ENCODE measurements around the gene AFG1L.
"Not testable (repeated sequence)": the region's sequence is repeated elsewhere in the genome, so short reads cannot be mapped to it uniquely, and the experiment has no call there.

The AFG1L gene

GRCh38 chr6:108416047-108416833 lies 121.4 kb downstream of the AFG1L start:
- not testable (repeated sequence) for DNase-seq (ENCODE audit: low read depth, low spot score)

- no peak for DNase-seq (ENCODE audit: low read depth, low spot score)
Observed at GRCh38 chr6:108417027-108417426, 122.2 kb downstream of the AFG1L start.

GRCh38 chr6:108419474-108419873 lies 124.6 kb downstream of the AFG1L start:
- no peak for DNase-seq (ENCODE audit: low read depth, low spot score)

- no peak for DNase-seq (ENCODE audit: low read depth, low spot score)
Observed at GRCh38 chr6:108419934-108420609, 125.2 kb downstream of the AFG1L start.

- no peak for DNase-seq (ENCODE audit: low read depth, low spot score)
Observed at GRCh38 chr6:108421366-108421765, 126.5 kb downstream of the AFG1L start.

- no peak for DNase-seq (ENCODE audit: low read depth, low spot score)
Observed at GRCh38 chr6:108423982-108424705, 129.3 kb downstream of the AFG1L start.

- no peak for DNase-seq (ENCODE audit: low read depth, low spot score)
Observed at GRCh38 chr6:108425428-108425827, 130.6 kb downstream of the AFG1L start.

- DNase-seq (ENCODE audit: low read depth, low spot score): no peak
Observed at GRCh38 chr6:108432143-108432542, 137.3 kb downstream of the AFG1L start.

- no peak for DNase-seq (ENCODE audit: low read depth, low spot score)
Observed at GRCh38 chr6:108432792-108433191, 137.9 kb downstream of the AFG1L start.

GRCh38 chr6:108434222-108434621 lies 139.4 kb downstream of the AFG1L start:
- DNase-seq (ENCODE audit: low read depth, low spot score): no peak

- DNase-seq (ENCODE audit: low read depth, low spot score): no peak
Observed at GRCh38 chr6:108435391-108435790, 140.5 kb downstream of the AFG1L start.

- no peak for DNase-seq (ENCODE audit: low read depth, low spot score)
Observed at GRCh38 chr6:108436771-108437170, 141.9 kb downstream of the AFG1L start.

- no peak for DNase-seq (ENCODE audit: low read depth, low spot score)
Observed at GRCh38 chr6:108437821-108438220, 143.0 kb downstream of the AFG1L start.

GRCh38 chr6:108438918-108439317 lies 144.1 kb downstream of the AFG1L start:
- no peak for DNase-seq (ENCODE audit: low read depth, low spot score)

- DNase-seq (ENCODE audit: low read depth, low spot score): no peak
Observed at GRCh38 chr6:108441141-108441540, 146.3 kb downstream of the AFG1L start.

- DNase-seq (ENCODE audit: low read depth, low spot score): no peak
Observed at GRCh38 chr6:108442770-108443520, 148.1 kb downstream of the AFG1L start.

- no peak for DNase-seq (ENCODE audit: low read depth, low spot score)
Observed at GRCh38 chr6:108446629-108447150, 151.8 kb downstream of the AFG1L start.

GRCh38 chr6:108448481-108448880 lies 153.6 kb downstream of the AFG1L start:
- DNase-seq (ENCODE audit: low read depth, low spot score): no peak

GRCh38 chr6:108449717-108450116 lies 154.9 kb downstream of the AFG1L start:
- DNase-seq (ENCODE audit: low read depth, low spot score): not testable (repeated sequence)

GRCh38 chr6:108451816-108452215 lies 157.0 kb downstream of the AFG1L start:
- DNase-seq (ENCODE audit: low read depth, low spot score): no peak

GRCh38 chr6:108452711-108453195 lies 157.9 kb downstream of the AFG1L start:
- peak; percentile 82 for DNase-seq (ENCODE audit: low read depth, low spot score)
